ENCODE data around the gene HS6ST2.

Gene HS6ST2

DNA sequence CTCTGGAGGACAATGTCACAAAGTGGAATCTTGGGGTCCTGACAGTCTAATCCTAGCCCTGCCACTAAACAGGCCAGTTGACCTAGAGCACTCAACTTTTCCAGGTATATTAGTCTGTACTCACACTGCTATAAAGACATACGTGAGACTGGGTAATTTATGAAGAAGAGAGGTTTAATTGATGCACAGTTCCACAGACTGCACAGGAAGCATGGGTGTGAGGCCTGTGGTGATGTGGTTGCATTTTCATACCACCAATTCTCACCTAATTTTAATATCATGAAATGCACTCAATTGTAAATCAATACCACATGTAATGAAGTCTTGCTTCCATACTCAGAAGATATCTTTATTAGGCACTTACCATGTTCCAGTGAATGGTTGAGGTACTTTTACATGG, 192.0 kb downstream of the HS6ST2 start:
- H3K4me3 ChIP-seq (ENCODE audit: control insufficient read depth, low read depth, low read length), result no peak overlapping the region
- TF ChIP-seq, protein P1, sequence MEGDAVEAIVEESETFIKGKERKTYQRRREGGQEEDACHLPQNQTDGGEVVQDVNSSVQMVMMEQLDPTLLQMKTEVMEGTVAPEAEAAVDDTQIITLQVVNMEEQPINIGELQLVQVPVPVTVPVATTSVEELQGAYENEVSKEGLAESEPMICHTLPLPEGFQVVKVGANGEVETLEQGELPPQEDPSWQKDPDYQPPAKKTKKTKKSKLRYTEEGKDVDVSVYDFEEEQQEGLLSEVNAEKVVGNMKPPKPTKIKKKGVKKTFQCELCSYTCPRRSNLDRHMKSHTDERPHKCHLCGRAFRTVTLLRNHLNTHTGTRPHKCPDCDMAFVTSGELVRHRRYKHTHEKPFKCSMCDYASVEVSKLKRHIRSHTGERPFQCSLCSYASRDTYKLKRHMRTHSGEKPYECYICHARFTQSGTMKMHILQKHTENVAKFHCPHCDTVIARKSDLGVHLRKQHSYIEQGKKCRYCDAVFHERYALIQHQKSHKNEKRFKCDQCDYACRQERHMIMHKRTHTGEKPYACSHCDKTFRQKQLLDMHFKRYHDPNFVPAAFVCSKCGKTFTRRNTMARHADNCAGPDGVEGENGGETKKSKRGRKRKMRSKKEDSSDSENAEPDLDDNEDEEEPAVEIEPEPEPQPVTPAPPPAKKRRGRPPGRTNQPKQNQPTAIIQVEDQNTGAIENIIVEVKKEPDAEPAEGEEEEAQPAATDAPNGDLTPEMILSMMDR (conservative IDR thresholded peaks at IDR 0.05; ENCODE audit: control insufficient read depth, insufficient read depth, low read depth, low read length), result no peak
- no peak for DNase-seq (ENCODE audit: low read depth)

DNA sequence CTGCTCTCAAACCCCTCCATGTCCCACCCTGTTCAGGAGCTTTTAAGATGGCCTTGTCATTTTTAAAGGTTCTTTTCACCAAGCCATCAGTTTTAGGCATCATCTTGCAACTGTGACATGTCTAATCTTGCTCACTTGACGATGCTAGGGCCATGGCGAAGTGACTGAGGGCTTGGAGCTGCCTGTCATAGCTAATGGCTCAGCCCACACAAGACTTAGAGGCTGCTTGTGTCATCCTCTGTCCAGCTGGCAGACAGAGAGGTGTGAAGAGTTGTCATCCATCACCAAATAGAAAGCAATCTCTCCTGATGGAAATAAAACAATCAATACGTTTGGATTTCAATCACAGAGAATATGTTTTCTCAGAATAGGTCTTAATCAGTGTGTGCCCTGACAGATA, 194.9 kb downstream of the HS6ST2 start:
- TF ChIP-seq, protein P1 (conservative IDR thresholded peaks at IDR 0.05; ENCODE audit: control insufficient read depth, insufficient read depth, low read depth, low read length), result no peak
- no peak for DNase-seq (ENCODE audit: low read depth)

DNA sequence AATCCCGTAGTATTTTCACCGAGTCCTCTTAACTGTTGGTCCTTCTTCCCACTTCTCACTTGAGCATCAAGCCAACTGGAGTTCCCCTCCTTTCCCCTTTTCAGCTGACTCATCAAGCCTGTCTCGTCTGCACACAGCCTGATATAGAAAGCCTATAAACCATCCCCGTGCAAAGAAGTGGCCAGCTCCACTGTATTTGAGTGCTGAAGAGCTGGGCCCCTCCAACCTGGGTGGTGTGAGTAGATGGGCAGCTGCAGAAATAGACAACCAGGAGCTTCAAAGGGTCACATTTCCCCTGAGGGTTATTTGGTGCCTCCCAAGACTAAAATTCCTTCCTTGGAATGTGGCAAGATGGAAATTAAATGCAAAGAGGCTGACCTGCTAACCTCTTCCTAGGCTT, 199.7 kb downstream of the HS6ST2 start:
- H3K4me3 ChIP-seq (ENCODE audit: control insufficient read depth, low read depth, low read length), result no peak overlapping the region
- no peak for DNase-seq (ENCODE audit: low read depth)
- TF ChIP-seq, protein P1 (conservative IDR thresholded peaks at IDR 0.05; ENCODE audit: control insufficient read depth, insufficient read depth, low read depth, low read length), result no peak

More for the DNA sequence above, 194.9 kb downstream of the HS6ST2 start:
- H3K4me3 ChIP-seq (ENCODE audit: control insufficient read depth, low read depth, low read length), result no peak overlapping the region

DNA sequence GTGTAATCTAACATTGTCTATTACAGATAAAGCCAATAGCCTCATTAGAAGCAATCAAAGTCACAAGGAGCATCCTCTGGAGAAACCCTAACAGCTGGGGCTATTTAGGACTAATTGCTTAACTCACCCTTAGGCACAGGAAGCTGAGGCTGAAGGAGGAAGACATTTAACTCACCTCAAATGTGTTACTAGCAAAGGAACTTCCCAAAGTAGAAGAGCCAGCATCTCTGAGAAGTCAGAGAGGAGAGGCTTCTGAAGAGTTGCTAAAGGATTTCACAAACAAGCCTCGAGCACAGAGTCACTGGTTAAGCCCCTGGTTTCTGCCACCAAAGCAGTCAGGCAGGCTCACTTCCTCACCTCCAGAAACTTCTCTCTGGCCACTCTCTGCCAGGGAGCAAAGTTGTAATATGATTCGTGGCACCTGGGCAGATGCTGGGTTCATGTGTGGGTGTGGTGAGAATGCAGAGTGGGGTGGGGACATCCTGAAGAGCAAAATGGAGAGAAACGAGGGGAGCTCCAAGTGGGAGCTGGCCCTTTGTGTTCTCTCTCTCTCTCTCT, 201.3 kb downstream of the HS6ST2 start:
- TF ChIP-seq, protein P1 (conservative IDR thresholded peaks at IDR 0.05; ENCODE audit: control insufficient read depth, insufficient read depth, low read depth, low read length), result no peak
- DNase-seq (ENCODE audit: low read depth), result no peak
- no peak overlapping the region for H3K4me3 ChIP-seq (ENCODE audit: control insufficient read depth, low read depth, low read length)

DNA sequence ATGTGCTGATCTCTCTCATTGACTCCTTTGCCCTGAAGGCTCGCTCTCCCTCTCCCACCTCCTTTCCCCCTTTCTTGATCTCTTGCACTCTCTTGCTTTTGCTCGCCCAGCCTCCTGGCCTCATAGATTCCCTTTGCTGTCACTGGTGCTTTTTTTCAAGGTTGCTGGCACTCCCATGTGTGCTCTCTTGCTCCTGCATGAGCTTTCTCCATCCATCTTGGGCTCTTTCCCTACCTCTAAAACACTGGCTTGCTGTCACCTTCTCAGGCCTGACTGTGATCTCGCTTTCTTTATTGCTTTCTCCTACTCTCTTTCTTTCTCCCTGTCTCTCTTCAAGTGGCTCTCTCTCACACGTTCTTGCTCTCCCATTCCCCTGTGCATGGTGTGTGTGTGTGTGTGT, 202.0 kb downstream of the HS6ST2 start:
- TF ChIP-seq, protein P1 (conservative IDR thresholded peaks at IDR 0.05; ENCODE audit: control insufficient read depth, insufficient read depth, low read depth, low read length), result no peak
- no peak for DNase-seq (ENCODE audit: low read depth)
- no peak overlapping the region for H3K4me3 ChIP-seq (ENCODE audit: control insufficient read depth, low read depth, low read length)

DNA sequence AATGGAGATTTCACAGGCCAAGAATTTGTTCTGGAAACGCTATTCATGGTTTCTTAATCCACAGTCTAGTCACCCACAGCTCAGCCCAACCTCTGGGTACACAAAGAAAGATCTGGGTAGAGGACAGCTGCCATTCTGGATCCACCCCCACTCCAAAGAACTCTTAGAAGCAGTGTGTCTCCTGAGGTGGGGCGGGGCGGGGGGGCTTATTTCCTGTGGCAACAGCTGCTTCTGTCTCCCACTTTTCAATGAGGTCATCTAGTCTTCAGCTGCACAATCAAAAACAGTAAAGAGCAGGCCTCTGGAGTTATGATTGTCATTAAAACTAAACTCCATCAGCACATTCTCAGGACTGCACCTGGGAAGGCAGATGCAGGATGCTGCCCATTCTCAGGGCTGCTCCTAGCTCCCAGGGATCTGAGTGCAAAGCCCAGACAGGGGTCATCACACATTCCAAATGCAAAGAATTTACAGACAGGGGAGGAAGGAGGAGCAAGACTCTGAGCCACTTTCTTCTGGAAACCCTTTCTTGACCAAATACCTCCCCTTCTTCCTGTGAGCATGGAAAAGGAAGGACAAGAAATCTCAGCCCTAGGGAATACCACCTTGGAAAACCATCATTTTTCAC, 207.3 kb downstream of the HS6ST2 start:
- no peak for DNase-seq (ENCODE audit: low read depth)
- no peak overlapping the region for H3K4me3 ChIP-seq (ENCODE audit: control insufficient read depth, low read depth, low read length)
- TF ChIP-seq, protein P1 (conservative IDR thresholded peaks at IDR 0.05; ENCODE audit: control insufficient read depth, insufficient read depth, low read depth, low read length), result no peak

All from fibroblast of mammary gland (primary cell).